ENCODE data around the gene C6orf89.

Gene C6orf89

GRCh38 chr6:36853325-36853724 lies 32.4 kb upstream of the C6orf89 start:
- no peak for DNase-seq

- no peak for DNase-seq
Observed at GRCh38 chr6:36855750-36856149, 30.0 kb upstream of the C6orf89 start.

GRCh38 chr6:36856277-36856676 lies 29.5 kb upstream of the C6orf89 start:
- no peak for DNase-seq

GRCh38 chr6:36857325-36857724 lies 28.4 kb upstream of the C6orf89 start:
- DNase-seq = no peak

- DNase-seq = no peak
Observed at GRCh38 chr6:36858407-36858981, 27.3 kb upstream of the C6orf89 start.

GRCh38 chr6:36860126-36860525 lies 25.6 kb upstream of the C6orf89 start:
- DNase-seq = no peak

- no peak for DNase-seq
Observed at GRCh38 chr6:36862164-36862847, 23.4 kb upstream of the C6orf89 start.

GRCh38 chr6:36862848-36863382 lies 22.8 kb upstream of the C6orf89 start:
- no peak for DNase-seq

GRCh38 chr6:36863670-36864540 lies 21.8 kb upstream of the C6orf89 start:
- DNase-seq = no peak

- DNase-seq = no peak
Observed at GRCh38 chr6:36865835-36866234, 19.9 kb upstream of the C6orf89 start.

GRCh38 chr6:36867471-36868224 lies 18.1 kb upstream of the C6orf89 start:
- no peak for DNase-seq

- no peak for DNase-seq
Observed at GRCh38 chr6:36871686-36872085, 14.1 kb upstream of the C6orf89 start.

GRCh38 chr6:36873115-36873514 lies 12.6 kb upstream of the C6orf89 start:
- DNase-seq = no peak

- DNase-seq = no peak
Observed at GRCh38 chr6:36873612-36874442, 11.9 kb upstream of the C6orf89 start.

GRCh38 chr6:36874443-36875249 lies 11.1 kb upstream of the C6orf89 start, which contains the start of gene PPIL1:
Gene PPIL1, minus strand, starts transcription at chr6:36874803. Its CDS starts 31 bp downstream, at chr6:36874772.
- DNase-seq = peak; percentile 78

- no peak for DNase-seq
Observed at GRCh38 chr6:36875250-36875633, 10.5 kb upstream of the C6orf89 start.

GRCh38 chr6:36884610-36885009 lies 1.1 kb upstream of the C6orf89 start:
- no peak for DNase-seq

- DNase-seq = no peak
Observed at GRCh38 chr6:36886950-36887618, 1.3 kb downstream of the C6orf89 start.

- DNase-seq = no peak
Observed at GRCh38 chr6:36888115-36888643, 2.4 kb downstream of the C6orf89 start.

All from activated gamma-delta T cell treated with Interleukin-2 at 50 U/mL for 16 hours (primary cell).